ENCODE measurements around the gene PLA2G4B. TPM values are rescaled to one million over a fixed set of nuclear protein-coding genes. Genes with fewer than 3 reads are reported as not detected.

PLA2G4B gene
- total RNA-seq, 1 experiment from 2014 or later, result 4.1 TPM

GRCh38 chr15:41819455-41820050 is 19.1 kb upstream of the PLA2G4B start:
- CTCF ChIA-PET, result interaction anchor here (0.6 to 1.0 kb wide), 2 partner anchors 18 to 20 kb away, joined by 3 to 6 read pairs; no protein-coding TSS in a partner anchor
- no peak for TF ChIP-seq CTCF (IDR thresholded peaks at IDR 0.05; ENCODE audit: unreplicated experiment)
- DNase-seq, result no peak
- no TSS peak for BruUV-seq (replicated peaks)
- H3K27me3 Mint-ChIP-seq (ENCODE audit: unreplicated experiment), result no peaks in the 10 kb centered on the region
- no peak overlapping the region for H3K27ac Mint-ChIP-seq (ENCODE audit: unreplicated experiment)
- intact Hi-C loops (cut with micrococcal nuclease; ENCODE audit: unreplicated experiment), result loop anchor here (10.0 kb wide), 1 partner anchor 85 kb away; no protein-coding TSS in a partner anchor
- H3K9me3 Mint-ChIP-seq (ENCODE audit: low read depth, unreplicated experiment), result no peaks in the 10 kb centered on the region
- no peak overlapping the region for H3K4me3 Mint-ChIP-seq (ENCODE audit: low read depth, unreplicated experiment)
- H3K36me3 Mint-ChIP-seq (ENCODE audit: insufficient read depth, unreplicated experiment), result no peaks in the 10 kb centered on the region
- no peaks in the 10 kb centered on the region for H3K4me1 Mint-ChIP-seq (ENCODE audit: low read depth, unreplicated experiment)

GRCh38 chr15:41820791-41821423 is 17.7 kb upstream of the PLA2G4B start:
- CTCF ChIA-PET, result interaction anchor here (0.5 to 1.0 kb wide), 2 partner anchors 10 to 48 kb away, joined by 3 read pairs; no protein-coding TSS in a partner anchor
- Mint-ChIP-seq H3K9me3 (ENCODE audit: low read depth, unreplicated experiment) (no peaks in the 10 kb centered on the region), H3K4me1 (ENCODE audit: low read depth, unreplicated experiment) (no peaks in the 10 kb centered on the region), H3K27ac (ENCODE audit: unreplicated experiment) (no peak overlapping the region), H3K27me3 (ENCODE audit: unreplicated experiment) (no peaks in the 10 kb centered on the region), H3K4me3 (ENCODE audit: low read depth, unreplicated experiment) (no peak overlapping the region), H3K36me3 (ENCODE audit: insufficient read depth, unreplicated experiment) (no peaks in the 10 kb centered on the region)
- no TSS peak for BruUV-seq (replicated peaks)
- no peak for TF ChIP-seq CTCF (IDR thresholded peaks at IDR 0.05; ENCODE audit: unreplicated experiment)
- intact Hi-C loops (cut with micrococcal nuclease; ENCODE audit: unreplicated experiment), result no loop called here
- DNase-seq, result no peak

GRCh38 chr15:41821831-41822230 is 16.8 kb upstream of the PLA2G4B start:
- Mint-ChIP-seq H3K27me3 (ENCODE audit: unreplicated experiment) (no peaks in the 10 kb centered on the region), H3K4me1 (ENCODE audit: low read depth, unreplicated experiment) (no peaks in the 10 kb centered on the region), H3K4me3 (ENCODE audit: low read depth, unreplicated experiment) (no peak overlapping the region), H3K27ac (ENCODE audit: unreplicated experiment) (no peak overlapping the region), H3K36me3 (ENCODE audit: insufficient read depth, unreplicated experiment) (no peaks in the 10 kb centered on the region), H3K9me3 (ENCODE audit: low read depth, unreplicated experiment) (no peaks in the 10 kb centered on the region)
- TF ChIP-seq CTCF (IDR thresholded peaks at IDR 0.05; ENCODE audit: unreplicated experiment), result no peak
- intact Hi-C loops (cut with micrococcal nuclease; ENCODE audit: unreplicated experiment), result no loop called here
- CTCF ChIA-PET, result interaction anchor here (0.5 to 1.0 kb wide), 2 partner anchors 11 to 49 kb away, joined by 3 read pairs; no protein-coding TSS in a partner anchor
- DNase-seq, result no peak
- no TSS peak for BruUV-seq (replicated peaks)

- Mint-ChIP-seq H3K9me3 (ENCODE audit: low read depth, unreplicated experiment) (no peaks in the 10 kb centered on the region), H3K27me3 (ENCODE audit: unreplicated experiment) (no peaks in the 10 kb centered on the region), H3K4me3 (ENCODE audit: low read depth, unreplicated experiment) (no peak overlapping the region), H3K4me1 (ENCODE audit: low read depth, unreplicated experiment) (no peaks in the 10 kb centered on the region), H3K27ac (ENCODE audit: unreplicated experiment) (no peak overlapping the region), H3K36me3 (ENCODE audit: insufficient read depth, unreplicated experiment) (no peaks in the 10 kb centered on the region)
- TF ChIP-seq CTCF (IDR thresholded peaks at IDR 0.05; ENCODE audit: unreplicated experiment), result no peak
- CTCF ChIA-PET, result no interaction called here
- no TSS peak for BruUV-seq (replicated peaks)
- intact Hi-C loops (cut with micrococcal nuclease; ENCODE audit: unreplicated experiment), result no loop called here
- no peak for DNase-seq
Observed at GRCh38 chr15:41822471-41822870, 16.2 kb upstream of the PLA2G4B start.
